DMS153 treated with DMSO at 0.1 percent for 48 hours (cell line): Measurements from ENCODE around the gene MEX3D.

Experiments used
- DNase-seq: peaks from one replicate; lab custom pipeline; 2025; ENCODE audit not compliant: unreplicated experiment; lab: John Stamatoyannopoulos, UW

The MEX3D gene

DNA sequence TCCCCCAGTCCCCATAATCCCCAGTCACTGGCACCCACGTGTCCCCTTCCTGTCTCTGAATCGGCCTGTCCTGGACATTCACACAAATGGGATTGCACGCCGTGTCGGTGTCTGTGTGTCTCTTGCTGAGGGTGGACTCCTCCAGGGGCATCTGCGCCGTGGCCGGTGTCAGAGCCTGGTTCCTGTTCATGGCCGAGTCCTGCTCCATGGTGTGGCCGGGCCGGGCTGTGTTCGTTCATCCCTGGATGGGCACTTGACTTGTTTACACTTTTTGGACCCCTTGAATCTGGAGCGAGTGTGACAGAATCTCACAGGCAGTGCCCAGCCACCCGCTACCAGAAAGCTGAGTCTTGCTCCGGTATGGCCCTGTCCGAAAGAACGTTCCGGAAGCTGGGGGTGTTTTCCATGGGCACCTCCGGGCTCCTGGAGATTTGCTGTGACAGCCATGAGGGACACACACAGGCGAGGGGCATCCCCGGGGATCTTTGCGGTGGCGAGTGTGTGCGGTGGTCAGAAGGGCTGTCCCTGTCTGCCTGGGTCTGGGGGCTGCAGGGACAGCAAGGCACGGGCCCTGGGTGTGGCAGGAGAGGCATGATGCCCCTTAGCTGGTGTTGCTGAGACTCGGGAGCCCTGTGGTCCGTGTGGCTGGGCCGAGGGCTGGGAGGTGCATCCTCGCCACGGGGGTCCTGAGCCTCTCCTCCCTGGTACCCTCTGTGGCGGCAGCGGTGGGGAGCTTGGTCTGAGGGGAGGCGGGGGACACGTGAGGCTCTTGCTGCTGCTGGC is 6.4 kb upstream of the MEX3D start:
- DNase-seq, result no peak

DNA sequence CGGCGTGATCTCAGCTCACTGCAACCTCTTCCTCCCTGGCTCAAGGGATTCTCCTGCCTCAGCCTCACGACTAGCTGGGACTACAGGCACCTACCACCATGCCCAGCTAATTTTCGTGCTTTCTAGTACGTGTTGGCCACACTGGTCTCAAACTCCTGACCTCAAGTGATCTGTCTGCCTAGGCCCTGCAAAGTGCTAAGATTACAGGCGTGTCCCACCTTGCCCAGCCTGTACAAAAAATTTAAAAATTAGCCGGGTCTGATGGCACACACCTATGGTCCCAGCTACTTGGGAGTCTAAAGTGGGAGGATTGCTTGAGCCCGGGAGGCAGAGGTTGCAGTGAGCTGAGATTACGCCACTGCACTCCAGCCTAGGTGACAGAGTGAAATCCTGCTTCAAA is 4.7 kb upstream of the MEX3D start:
- no peak for DNase-seq

- DNase-seq, result no peak
Measured at GRCh38 chr19:1571358-1571757, 3.2 kb upstream of the MEX3D start.

DNA sequence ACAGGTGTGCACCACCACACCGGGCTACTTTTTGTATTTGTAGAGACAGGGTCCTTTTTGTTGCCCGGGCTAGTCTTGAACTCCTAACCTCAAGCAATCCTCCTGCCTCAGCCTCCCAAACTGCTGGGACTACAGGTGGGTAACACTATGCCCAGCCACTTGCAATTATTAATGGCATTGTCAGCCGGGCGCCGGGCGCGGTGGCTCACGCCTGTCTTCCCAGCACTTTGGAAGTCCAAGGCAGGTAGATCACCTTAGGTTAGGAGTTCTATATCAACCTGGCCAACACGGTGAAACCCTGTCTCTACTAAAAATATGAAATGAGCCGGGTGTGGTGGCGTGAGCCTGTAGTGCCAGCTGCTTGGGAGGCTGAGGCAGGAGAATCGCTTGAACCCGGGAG is 2.7 kb upstream of the MEX3D start:
- DNase-seq, result no peak

DNA sequence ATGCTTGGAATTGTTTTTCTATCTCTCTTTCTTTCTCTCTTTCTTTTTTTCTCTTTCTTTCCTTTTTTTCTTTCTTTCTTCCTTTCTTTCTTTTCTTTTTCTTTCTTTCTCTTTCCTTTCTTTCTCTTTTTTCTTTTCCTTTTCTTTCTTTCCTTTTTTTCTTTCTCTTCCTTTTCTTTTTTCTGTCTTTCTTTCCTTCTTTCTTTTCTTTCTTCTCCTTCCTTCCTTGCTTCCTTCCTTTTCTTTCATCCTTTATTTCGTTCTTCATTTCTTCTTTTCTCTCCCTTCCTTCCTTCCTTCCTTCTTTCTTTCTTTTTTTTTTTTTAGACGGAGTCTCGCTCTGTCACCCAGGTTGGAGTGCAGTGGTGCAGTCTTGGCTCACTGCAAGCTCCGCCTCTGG is 1.9 kb upstream of the MEX3D start:
- no peak for DNase-seq

DNA sequence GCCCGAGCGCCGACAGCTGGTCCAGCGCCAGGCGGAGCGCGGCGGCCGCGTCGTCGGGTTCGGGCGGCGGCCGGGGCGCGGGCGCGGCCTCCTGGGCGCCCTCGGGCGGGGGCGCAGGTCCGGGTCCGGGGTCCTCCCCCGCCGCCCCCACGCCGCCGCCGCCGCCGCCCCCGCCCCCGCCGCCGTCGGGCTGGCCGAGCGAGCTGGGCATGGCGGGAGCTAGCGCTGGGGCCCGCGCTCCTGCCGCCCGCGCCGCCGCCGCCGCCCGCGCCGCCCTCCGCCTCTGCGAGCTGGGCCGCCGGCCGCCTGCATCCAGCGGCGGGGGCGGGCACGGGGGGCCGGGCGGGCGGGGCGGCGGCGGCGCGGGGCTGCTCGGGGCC is 287 bp downstream of the MEX3D start:
- no peak for DNase-seq

DNA sequence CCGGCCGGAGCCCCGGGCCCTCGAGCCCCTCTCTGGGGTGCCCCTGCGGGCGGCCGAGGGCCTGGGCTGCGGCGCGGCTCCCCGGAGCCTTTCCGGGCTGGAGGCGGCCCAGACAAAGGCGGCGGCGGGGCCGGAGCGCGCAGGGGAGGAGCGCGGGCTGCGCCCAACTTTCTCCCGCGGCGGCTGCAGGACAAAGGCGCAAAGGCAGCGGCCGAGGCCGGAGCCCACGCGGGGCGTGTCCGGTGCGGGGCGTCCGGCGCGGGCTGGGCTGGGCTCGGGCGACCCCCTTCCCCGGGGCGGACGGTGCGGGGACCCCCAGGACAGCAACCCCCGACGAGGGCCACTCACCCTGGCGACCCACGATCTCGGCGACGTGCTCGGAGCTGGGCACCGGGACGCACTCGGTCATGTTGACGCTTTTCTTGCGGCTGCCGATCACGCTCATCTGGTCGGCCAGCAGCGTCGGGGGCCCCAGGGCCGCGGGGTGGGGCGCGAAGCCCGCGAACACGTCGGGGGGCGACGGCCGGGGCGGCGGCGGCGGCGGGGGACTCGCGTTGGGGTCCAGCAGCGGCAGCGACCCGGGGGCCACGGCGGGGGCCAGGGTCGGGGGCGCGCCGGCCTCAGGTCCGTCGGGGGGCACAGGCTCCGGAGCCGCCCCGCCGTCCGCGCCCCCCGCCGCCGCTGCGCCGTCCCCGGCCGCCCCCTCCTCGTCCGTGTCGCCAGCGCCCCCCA is 843 bp downstream of the MEX3D start:
- no peak for DNase-seq

DNA sequence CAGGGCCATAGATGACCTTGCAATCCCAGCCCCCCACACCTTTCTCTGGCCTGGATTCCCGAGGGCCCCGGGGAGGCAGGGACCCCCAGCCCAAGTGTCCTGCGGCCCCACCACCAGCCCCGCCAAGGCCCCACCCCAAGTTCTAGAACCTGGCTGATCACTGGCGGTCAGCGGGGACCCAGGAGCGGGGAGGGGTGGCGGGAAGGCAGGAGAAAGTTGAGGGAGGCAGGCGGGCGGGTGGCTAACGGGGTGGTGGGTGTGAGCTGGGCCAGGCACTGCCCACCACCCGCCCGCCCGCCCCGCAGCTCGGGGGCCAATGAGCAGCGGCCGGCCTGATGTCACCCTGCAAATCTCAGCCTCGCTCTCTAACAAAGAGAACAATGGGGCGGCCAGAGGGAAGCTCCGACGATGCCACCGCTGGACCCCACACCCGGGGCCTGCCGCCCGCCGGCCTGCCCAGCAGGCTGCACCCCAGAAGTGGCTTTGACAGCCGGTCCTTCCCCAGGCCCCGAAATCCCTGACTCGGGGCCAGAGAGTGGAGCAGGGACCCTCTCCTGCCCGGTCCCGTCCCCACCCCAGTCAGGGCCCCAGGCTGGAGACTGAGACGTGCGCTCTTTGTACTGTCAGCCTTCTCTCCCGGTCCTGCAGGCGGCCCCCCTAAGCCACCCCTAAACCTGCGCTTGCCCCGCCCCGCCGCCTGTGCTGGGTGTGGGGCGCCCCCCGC is 1.6 kb downstream of the MEX3D start:
- no peak for DNase-seq

DNA sequence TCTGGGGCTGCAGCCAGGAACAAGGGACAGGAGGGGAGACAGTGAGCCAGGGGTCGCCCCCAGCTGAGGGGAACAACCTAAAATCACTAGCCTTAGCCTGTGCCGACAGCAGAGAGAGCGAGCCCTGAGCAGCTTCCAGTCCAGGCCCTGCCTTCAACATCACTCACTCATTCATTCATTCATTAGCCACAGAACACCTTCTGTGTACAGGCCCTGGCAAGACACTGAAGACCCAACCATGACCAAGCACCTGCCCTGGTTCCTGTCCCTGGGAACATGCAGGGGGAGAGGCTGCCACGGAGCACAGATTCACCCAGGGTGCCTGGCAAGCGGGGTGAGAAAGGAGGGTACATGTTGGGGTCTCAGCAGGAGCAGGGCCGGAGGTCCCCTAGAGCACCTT is 4.9 kb downstream of the MEX3D start:
- DNase-seq, result no peak

GRCh38 chr19:1561236-1561842 is 6.8 kb downstream of the MEX3D start:
- DNase-seq, result no peak

DNA sequence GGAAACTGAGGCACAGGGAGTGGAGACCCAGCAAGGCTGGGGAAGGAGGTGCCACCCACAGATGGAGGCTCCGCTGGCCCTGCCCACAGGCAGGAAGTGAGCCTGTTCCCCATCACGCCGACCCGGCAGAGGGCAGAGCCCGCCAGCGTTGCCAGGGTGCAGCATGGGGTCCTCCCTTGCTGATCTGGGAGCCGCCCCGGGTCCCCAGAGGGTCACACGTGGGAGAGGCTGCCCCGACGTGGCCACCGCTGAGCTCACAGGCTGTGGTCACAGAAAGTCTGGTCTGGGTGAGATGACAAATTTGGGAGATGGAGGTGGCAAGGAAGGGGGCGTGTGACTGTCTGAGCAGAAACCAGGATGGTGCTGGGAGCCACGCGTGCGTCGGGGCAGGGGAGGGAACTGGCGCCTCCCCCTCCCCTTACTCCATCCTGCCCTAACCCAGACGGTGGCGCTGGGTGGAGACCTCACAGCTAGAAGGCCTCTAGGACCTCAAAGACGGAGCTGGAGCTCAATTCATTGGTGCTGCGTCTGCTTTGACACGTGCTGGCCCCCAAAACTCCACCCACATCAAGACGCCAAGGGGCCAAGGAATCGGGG is 7.7 kb downstream of the MEX3D start:
- DNase-seq, result no peak

DNA sequence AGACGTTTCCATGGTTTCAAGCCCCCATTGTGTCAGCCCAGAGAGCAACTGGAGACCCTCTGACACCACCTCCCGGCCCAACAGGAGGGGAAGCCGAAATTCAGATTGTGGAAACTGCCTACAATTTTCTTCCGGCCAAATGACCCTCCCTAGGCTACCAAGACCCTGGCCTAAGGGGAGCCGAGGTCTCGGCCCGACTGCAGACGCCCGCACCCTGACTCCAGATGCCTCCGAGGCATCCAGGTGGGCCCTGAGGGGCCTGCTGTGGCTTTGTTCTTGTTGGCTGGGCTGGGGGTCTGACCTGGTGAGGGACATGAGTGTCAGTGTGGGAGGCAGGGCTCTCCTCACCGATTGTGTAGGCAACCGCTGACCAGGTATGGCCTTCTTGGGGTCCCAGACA is 9.6 kb downstream of the MEX3D start:
- DNase-seq, result no peak

GRCh38 chr19:1556390-1557070 is 11.6 kb downstream of the MEX3D start:
- no peak for DNase-seq

GRCh38 chr19:1555487-1556389 is 12.4 kb downstream of the MEX3D start:
- no peak for DNase-seq

GRCh38 chr19:1554968-1555367 is 13.2 kb downstream of the MEX3D start:
- DNase-seq, result no peak

- no peak for DNase-seq
Measured at GRCh38 chr19:1553415-1553814, 14.7 kb downstream of the MEX3D start.

DNA sequence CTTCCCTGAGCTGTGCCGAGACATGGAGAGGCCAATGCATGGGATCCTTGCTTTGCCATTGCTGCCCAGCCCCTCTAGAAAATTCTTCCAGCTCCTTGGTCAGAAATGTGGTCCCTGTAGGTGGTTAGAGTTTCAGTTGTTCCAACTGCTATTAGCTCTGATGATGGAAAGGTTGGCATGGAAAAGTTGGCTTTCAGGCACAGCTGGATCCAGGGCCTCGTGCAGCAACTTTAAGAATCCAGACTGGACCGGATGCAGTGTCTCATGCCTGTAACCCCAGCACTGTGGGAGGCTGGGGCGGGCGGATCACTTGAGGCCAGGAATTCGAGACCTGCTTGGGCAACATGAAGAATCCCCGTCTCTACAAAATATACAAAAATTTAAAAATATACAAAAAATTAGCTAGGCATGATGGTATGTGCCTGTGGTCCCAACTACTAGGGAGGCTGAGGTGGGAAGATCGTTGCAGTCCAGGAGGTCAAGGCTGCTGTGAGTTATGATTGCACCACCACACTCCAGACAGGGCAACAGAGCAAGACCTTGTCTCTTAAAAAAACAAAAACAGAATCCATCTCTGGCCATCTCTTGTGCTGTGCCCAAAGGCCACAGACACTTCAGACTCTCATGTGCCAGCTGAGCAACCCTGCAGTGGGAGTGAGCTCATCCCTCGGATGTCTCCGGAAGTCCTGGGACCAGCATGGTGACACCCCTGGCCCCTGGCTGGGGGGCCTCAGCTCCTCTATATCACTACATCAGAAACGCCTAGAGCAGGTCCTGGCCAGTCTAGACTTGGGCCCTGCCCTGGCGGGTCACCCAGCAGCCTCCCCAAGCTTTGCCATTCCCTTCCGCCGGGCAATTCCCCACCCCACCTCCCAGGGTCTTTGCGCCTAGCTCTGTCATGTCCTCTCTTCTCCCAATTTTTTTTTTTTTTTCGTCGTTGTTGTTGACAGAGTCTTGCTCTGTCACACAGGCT is 16.8 kb downstream of the MEX3D start:
- no peak for DNase-seq

- DNase-seq, result no peak
Measured at GRCh38 chr19:1549332-1549945, 18.7 kb downstream of the MEX3D start.
